Neuronal stem cell (in vitro differentiated cells): ENCODE measurements around the gene DENND1C.

Experiments used
- DNase-seq: peaks from one replicate; pipeline ENCODE4 v3.0.0-alpha.2; 2013; ENCODE audit warnings: low spot score
- H2AFZ ChIP-seq: one replicate; pipeline ENCODE4 v1.6.1; 2013; ENCODE audit warnings: mild to moderate bottlenecking, low read length, inconsistent platforms
- H2AK5ac ChIP-seq: 2 replicates; pipeline ENCODE4 v1.6.1; 2013; ENCODE audit warnings: low read depth, mild to moderate bottlenecking, inconsistent platforms, low read length, moderate library complexity, mixed read lengths
- H2BK120ac ChIP-seq: 2 replicates; pipeline ENCODE4 v1.6.1; 2013; ENCODE audit warnings: low read depth, mild to moderate bottlenecking, inconsistent platforms, low read length, moderate library complexity, mixed read lengths
- H2BK12ac ChIP-seq: one replicate; pipeline ENCODE4 v1.6.1; 2013; ENCODE audit warnings: low read length, inconsistent platforms
- H2BK15ac ChIP-seq: 2 replicates; pipeline ENCODE4 v1.6.1; 2013; ENCODE audit warnings: mild to moderate bottlenecking, low read length, inconsistent platforms, mixed read lengths
- H2BK5ac ChIP-seq: one replicate; pipeline ENCODE4 v1.6.1; 2013; ENCODE audit warnings: inconsistent platforms, mild to moderate bottlenecking, low read length, moderate library complexity
- H3K14ac ChIP-seq: one replicate; pipeline ENCODE4 v1.6.1; 2013; ENCODE audit warnings: low read length, inconsistent platforms
- H3K18ac ChIP-seq: 2 replicates; pipeline ENCODE4 v1.6.1; 2013; ENCODE audit warnings: low read length, inconsistent platforms
- H3K23ac ChIP-seq: 2 replicates; pipeline ENCODE4 v1.6.1; 2013; ENCODE audit warnings: low read depth, mild to moderate bottlenecking, mixed read lengths, low read length, inconsistent platforms; ENCODE audit not compliant: poor library complexity
- H3K27ac ChIP-seq: replicated peaks from 3 replicates; pipeline ENCODE4 v1.5.1; 2013; ENCODE audit warnings: low read length, inconsistent platforms
- H3K27me3 ChIP-seq, 3 experiments: 2 replicates each; pipeline ENCODE4 v1.6.1; 2013; ENCODE audit warnings: low read length in 3 of 3, mild to moderate bottlenecking in 2 of 3, inconsistent platforms in 1 of 3, low read depth in 1 of 3, mixed read lengths in 1 of 3, moderate library complexity in 1 of 3; ENCODE audit not compliant: control insufficient read depth in 3 of 3, insufficient read depth in 3 of 3
- H3K36me3 ChIP-seq, 2 donors: replicated peaks in 1 of 2; 2 replicates each; pipeline ENCODE4 v1.6.1; 2013; ENCODE audit warnings: low read length in 2 of 2; ENCODE audit not compliant: control insufficient read depth in 2 of 2, insufficient read depth in 2 of 2
- H3K4ac ChIP-seq: 2 replicates; pipeline ENCODE4 v1.6.1; 2013; ENCODE audit warnings: inconsistent platforms, mild to moderate bottlenecking, low read length, moderate library complexity
- H3K4me1 ChIP-seq, 2 donors: 1 replicate in 1 of 2; 2 replicates in 1 of 2; pipeline ENCODE4 v1.6.1; 2013; ENCODE audit warnings: low read length in 2 of 2, low read depth in 1 of 2; ENCODE audit not compliant: control insufficient read depth in 2 of 2, insufficient read depth in 1 of 2
- H3K4me2 ChIP-seq: one replicate; pipeline ENCODE4 v1.6.1; 2013; ENCODE audit warnings: mild to moderate bottlenecking, low read length, inconsistent platforms; ENCODE audit not compliant: insufficient read depth, poor library complexity, severe bottlenecking
- H3K4me3 ChIP-seq, 2 donors: 2 replicates each; pipeline ENCODE4 v1.5.1; 2013; ENCODE audit warnings: low read length in 2 of 2, mild to moderate bottlenecking in 2 of 2, inconsistent platforms in 1 of 2, moderate library complexity in 1 of 2
- H3K79me1 ChIP-seq: one replicate; pipeline ENCODE4 v1.6.1; 2013; ENCODE audit warnings: low read depth, mild to moderate bottlenecking, inconsistent platforms, low read length, moderate library complexity
- H3K9ac ChIP-seq: one replicate; pipeline ENCODE4 v1.6.1; 2013; ENCODE audit warnings: mild to moderate bottlenecking, low read depth, low read length, inconsistent platforms; ENCODE audit not compliant: poor library complexity
- H3K9me3 ChIP-seq, 2 donors: replicated peaks in 1 of 2; 2 replicates each; pipeline versions ENCODE3 to v1.6.1; 2013; ENCODE audit warnings: low read length in 2 of 2, mild to moderate bottlenecking in 2 of 2, inconsistent platforms in 1 of 2, low read depth in 1 of 2, mixed read lengths in 1 of 2, moderate library complexity in 1 of 2; ENCODE audit not compliant: control insufficient read depth in 2 of 2, insufficient read depth in 1 of 2
- H4K8ac ChIP-seq: one replicate; pipeline ENCODE4 v1.6.1; 2013; ENCODE audit warnings: low read depth, mild to moderate bottlenecking, inconsistent platforms, low read length, moderate library complexity
- H4K91ac ChIP-seq: one replicate; pipeline ENCODE4 v1.6.1; 2013; ENCODE audit warnings: low read length, low read depth, mild to moderate bottlenecking, inconsistent platforms; ENCODE audit not compliant: poor library complexity
- WGBS, 2 donors: extraction: QIAGEN DNeasy Blood & Tissue Kit; methylation state at CpG; one replicate each; pipeline ENCODE4 v1.1.7; 2013; ENCODE audit warnings: missing lambda C conversion rate in 2 of 2, mixed read lengths in 1 of 2; ENCODE audit not compliant: insufficient read length in 2 of 2, insufficient replicate concordance in 1 of 2; ENCODE audit errors: extremely low coverage in 2 of 2; 5-methylcytosine and 5-hydroxymethylcytosine counted together

Gene DENND1C

DNA sequence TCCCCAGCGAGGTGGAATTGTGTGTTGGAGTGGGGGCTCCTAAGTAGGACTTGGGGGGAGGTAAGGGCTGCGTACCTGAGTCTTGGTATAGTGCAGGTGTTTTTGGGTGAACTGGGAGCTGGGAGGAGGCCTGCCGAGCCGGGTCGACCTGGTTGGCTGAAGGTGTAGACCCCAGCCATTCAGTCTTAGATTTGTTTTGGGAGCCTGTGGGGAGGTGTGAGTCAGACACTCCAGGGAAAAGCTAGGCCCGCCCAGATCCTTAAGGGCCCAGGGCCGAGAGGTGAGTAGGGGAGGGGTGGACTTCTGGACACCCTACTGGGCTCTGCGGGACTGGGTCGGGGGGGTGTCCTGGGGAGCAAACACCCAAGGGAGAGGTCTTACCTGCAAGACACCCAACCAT, 16.6 kb downstream of the DENND1C start:
- peaks cover 2 to 3% of the 10 kb centered on the region in 2 donors for H3K4me1 ChIP-seq
- no peaks in the 10 kb centered on the region for H3K36me3 ChIP-seq
- H2AFZ ChIP-seq = no peak overlapping the region
- H2BK5ac ChIP-seq = no peak overlapping the region
- H3K27me3 ChIP-seq = peaks cover 12 to 70% (median 33%) of the 10 kb centered on the region in 3 experiments
- no peak overlapping the region for H2BK12ac ChIP-seq
- H2AK5ac ChIP-seq = peak overlapping the region; percentile 6
- H4K91ac ChIP-seq = no peak overlapping the region
- no peak overlapping the region for H3K27ac ChIP-seq
- no peak overlapping the region for H3K9ac ChIP-seq
- H2BK120ac ChIP-seq = no peak overlapping the region
- H2BK15ac ChIP-seq = no peak overlapping the region
- no CpG with 5 or more reads among the region's 9 CpGs for WGBS, 2 donors
- H3K23ac ChIP-seq = no peak overlapping the region
- H3K4ac ChIP-seq = no peak overlapping the region
- no peak overlapping the region for H3K4me3 ChIP-seq
- H3K14ac ChIP-seq = no peak overlapping the region
- DNase-seq = no peak
- no peak overlapping the region for H3K4me2 ChIP-seq
- H3K9me3 ChIP-seq = peaks cover 0 to 2% of the 10 kb centered on the region in 2 donors
- H3K79me1 ChIP-seq = no peaks in the 10 kb centered on the region
- no peak overlapping the region for H4K8ac ChIP-seq
- H3K18ac ChIP-seq = peak overlapping the region; percentile 42

- Histone ChIP-seq H3K36me3 (no peaks in the 10 kb centered on the region), H3K14ac (no peak within 1 kb of the TSS), H3K79me1 (no peaks in the 10 kb centered on the region), H3K27ac (no peak within 1 kb of the TSS), H2BK15ac (peak within 1 kb of the TSS; percentile 67), H3K18ac (peak within 1 kb of the TSS; percentile 85), H3K23ac (peak within 1 kb of the TSS; percentile 89), H3K4me1 (peaks cover 2 to 3% of the 10 kb centered on the region in 2 donors), H4K91ac (no peak within 1 kb of the TSS), H3K4ac (no peak within 1 kb of the TSS), H3K9me3 (peaks cover 0 to 2% of the 10 kb centered on the region in 2 donors), H2BK12ac (no peak within 1 kb of the TSS), H2AFZ (peak within 1 kb of the TSS; percentile 64), H2AK5ac (peak within 1 kb of the TSS; percentile 15), H3K9ac (peak within 1 kb of the TSS; percentile 60), H4K8ac (peak within 1 kb of the TSS; percentile 17), H3K27me3 (peaks cover 12 to 68% (median 33%) of the 10 kb centered on the region in 3 experiments), H3K4me3 (peak within 1 kb of the TSS in 1 of 2 donors; percentile 52), H2BK5ac (no peak within 1 kb of the TSS), H3K4me2 (peak within 1 kb of the TSS; percentile 45), H2BK120ac (peak within 1 kb of the TSS; percentile 5)
- no peak for DNase-seq
- no CpG with 5 or more reads among the region's 65 CpGs for WGBS, 2 donors
These were observed 17.3 kb downstream of the DENND1C start, which contains the start of gene CRB3 for GRCh38 chr19:6464070-6464873. Gene CRB3, plus strand, starts transcription at chr19:6464271. Its CDS starts 431 bp downstream, at chr19:6464702.

GRCh38 chr19:6460099-6460884, 21.3 kb downstream of the DENND1C start:
- H3K4me2 ChIP-seq = peak overlapping the region; percentile 94
- WGBS, 2 donors = no CpG with 5 or more reads among the region's 57 CpGs
- peak overlapping the region; percentile 49 for H3K27ac ChIP-seq

More at GRCh38 chr19:6460099-6460884, 21.3 kb downstream of the DENND1C start:
- peaks cover 4 to 16% of the 10 kb centered on the region in 2 donors for H3K36me3 ChIP-seq
- no peak overlapping the region for H4K91ac ChIP-seq
- peak overlapping the region; percentile 53 for H3K4ac ChIP-seq
- H3K14ac ChIP-seq = no peak overlapping the region
- no peak overlapping the region for H4K8ac ChIP-seq
- H2BK12ac ChIP-seq = no peak overlapping the region
- H2BK120ac ChIP-seq = no peak overlapping the region
- H3K4me1 ChIP-seq = peaks cover 5 to 7% of the 10 kb centered on the region in 2 donors
- H3K4me3 ChIP-seq = peak overlapping the region; percentile 51 to 85
- H2AFZ ChIP-seq = peak overlapping the region; percentile 96
- H2BK5ac ChIP-seq = peak overlapping the region; percentile 94
- H3K23ac ChIP-seq = peak overlapping the region; percentile 85
- H2AK5ac ChIP-seq = no peak overlapping the region
- peak overlapping the region; percentile 92 for H3K18ac ChIP-seq
- peak; percentile 99 for DNase-seq
- no peak overlapping the region for H2BK15ac ChIP-seq
- H3K27me3 ChIP-seq = peaks cover 12 to 32% (median 27%) of the 10 kb centered on the region in 3 experiments
- H3K9me3 ChIP-seq = peaks cover 2% of the 10 kb centered on the region in 2 donors
- peak overlapping the region; percentile 84 for H3K9ac ChIP-seq
- H3K79me1 ChIP-seq = peaks cover 6% of the 10 kb centered on the region
